GM21367 (cell line): Measurements from ENCODE around the gene SH3GL1.

ENCODE experiments used
- ATAC-seq: cut with Tn5 transposase; IDR thresholded peaks from one replicate; pipeline ENCODE4 v1.9.1; 2021; ENCODE audit not compliant: unreplicated experiment

SH3GL1 gene

DNA sequence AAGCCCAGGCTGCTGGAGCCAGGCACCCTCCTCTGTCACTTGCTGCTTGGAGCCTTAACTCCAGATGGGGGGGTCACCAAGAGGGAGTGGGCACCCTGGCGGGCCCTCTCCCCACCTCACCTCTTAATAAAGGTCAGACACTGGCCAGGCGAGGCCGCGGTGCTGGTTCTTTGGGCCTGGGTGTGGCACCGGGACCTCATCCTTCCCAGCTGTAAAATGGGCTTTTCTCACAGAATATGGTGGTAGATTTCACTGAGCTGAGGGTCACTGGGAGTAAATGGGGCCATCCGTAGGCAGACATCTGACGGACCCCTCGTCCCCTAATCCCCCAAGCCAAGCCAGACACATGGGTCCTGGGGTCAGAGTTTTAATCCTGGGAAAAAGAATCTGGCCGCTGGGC is 76.7 kb downstream of the SH3GL1 start:
- no peak for ATAC-seq

DNA sequence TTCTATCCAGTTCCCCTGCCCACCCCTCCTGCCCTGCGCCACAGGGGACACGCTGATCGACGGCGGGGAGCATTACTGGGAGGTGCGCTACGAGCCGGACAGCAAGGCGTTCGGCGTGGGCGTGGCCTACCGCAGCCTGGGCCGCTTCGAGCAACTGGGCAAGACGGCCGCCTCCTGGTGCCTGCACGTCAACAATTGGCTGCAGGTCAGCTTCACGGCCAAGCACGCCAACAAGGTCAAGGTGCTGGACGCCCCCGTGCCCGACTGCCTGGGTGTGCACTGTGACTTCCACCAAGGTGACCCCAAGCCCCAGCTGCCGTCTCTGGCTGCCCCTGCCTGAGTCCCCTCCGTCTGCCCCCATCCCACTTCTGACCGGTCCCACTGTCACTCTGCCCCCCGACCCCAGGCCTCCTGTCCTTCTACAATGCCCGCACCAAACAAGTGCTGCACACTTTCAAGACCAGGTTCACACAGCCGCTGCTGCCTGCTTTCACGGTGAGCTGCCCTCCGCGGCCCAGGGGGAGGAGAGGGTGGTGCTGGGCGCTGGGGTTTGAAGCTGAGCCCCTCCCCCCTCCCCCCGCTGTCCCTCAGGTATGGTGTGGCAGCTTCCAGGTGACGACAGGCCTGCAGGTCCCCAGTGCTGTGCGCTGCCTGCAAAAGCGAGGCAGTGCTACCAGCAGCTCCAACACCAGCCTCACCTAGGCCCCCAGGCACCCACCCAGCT is 77.2 kb downstream of the SH3GL1 start:
- no peak for ATAC-seq

DNA sequence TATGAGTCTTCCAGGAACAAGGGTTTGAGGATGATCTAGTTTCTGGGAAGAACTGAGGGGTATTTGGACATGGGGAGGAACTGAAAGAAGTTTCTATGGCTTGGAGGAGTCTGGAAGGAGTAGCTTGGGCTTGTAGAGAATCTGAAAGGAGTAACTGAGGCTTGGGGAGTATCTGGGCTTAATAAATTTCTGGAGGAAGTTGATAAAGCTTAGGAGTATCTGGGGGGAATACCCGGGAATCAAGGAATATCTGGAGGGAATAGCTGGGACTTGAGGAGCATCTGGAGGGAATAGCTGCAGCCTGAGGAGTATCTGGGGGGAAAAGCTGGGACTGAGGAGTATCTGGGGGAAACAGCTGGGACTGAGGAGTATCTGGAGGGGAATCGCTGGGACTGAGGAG is 79.9 kb downstream of the SH3GL1 start:
- ATAC-seq = no peak

DNA sequence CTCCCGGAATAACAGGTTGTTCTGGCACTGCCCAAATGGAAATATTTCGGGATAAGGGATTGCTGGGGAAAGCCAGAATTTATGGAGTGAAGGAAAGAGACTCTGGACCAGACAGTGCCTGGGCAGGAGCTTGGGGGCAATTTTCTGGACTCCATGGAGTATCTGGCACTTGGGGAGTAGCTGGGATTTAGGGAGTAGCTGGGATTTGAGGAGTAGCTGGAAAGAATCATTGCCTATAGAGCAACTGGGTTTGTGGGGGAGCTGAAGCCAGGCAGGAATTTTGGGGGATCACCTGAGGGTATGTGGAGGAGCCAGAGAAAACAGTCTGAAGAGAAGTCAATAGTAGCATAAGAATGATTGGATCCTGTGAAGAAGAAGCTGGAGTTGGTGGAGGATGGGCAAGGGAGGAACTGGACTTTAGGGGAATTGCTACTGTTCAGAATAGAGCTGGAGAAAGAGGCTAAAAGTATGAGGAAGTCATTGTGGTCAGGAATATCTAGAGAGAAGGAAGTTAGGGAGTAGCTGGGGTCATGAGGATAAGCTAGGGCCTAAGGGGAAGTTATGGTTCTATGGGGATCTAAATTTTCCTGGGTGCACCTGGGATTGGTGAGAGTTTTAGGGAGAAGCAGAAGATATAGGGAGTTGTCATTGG is 81.2 kb downstream of the SH3GL1 start:
- no peak for ATAC-seq

DNA sequence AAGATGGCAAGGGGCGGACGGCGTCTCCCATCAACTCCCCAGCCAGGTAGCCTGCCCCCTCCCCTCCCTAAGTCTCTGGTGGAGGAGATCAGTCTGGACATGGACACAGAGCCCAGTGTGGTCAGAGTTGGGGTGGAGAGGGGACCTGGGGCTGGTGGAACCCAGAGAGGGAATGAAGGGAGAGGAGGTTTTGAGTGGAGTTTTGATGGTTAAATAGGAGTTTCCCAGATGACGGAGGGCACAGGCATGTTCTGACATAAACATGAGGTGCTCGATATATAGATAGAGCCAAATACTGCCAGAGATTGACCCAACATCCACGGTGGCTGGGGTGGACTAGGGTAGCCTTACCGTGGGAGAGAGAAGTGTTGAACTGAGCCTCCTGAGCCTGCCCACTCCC is 81.9 kb downstream of the SH3GL1 start:
- ATAC-seq = no peak

DNA sequence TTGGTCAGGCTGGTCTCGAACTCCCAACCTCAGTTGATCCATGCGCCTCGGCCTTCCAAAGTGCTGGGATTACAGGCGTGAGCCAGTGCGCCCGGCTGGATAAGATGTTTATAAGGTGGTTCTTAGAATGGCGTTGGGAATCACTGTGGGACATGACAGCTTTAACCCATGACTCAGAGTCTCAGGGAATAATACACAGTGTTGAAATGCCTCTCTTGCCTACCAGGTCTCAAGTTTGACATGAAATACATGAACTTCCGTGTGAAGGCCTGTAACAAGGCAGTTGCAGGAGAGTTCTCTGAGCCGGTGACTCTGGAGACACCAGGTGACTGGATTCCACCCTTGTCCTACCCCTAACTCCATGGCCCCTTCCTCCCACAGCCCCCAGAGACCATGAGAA is 83.4 kb downstream of the SH3GL1 start:
- ATAC-seq = no peak

DNA sequence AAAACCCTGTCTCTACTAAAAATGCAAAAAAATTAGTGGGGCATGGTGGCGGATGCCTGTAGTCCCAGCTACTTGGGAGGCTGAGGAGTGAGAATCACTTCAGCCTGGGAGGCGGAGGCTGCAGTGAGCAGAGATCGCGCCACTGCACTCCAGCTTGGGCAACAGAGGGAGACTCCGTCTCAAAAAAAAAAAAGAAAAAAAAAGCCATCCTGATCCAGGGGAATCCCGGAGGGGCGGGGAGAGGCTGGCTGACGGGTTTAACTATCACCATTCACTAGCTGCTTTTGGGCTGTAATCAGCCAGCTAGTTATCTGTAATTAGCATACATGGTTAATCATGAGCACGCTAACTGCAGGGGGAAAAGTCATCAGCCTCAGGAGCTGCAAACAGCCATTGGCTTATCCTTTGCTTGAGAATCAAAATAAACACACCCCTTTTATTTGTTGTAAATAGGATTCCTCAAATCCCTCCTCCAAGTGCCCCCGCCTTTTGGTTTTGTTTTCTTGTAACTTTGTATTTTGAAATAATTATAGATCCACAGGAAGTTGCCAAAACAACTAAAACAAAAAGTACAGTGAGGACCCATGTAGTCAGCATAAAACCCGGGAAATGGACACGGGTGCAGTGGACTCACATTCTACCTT is 86.4 kb downstream of the SH3GL1 start:
- ATAC-seq = no peak
